CD1c-positive myeloid dendritic cell (primary cell): ENCODE results near the gene SPRR2G.
"Not testable (repeated sequence)": the region's sequence is repeated elsewhere in the genome, so short reads cannot be mapped to it uniquely, and the experiment has no call there.

Experiments used
- DNase-seq: peaks from one replicate; pipeline ENCODE4 v3.0.0-alpha.2; 2016; ENCODE audit errors: extremely low spot score

SPRR2G gene

GRCh38 chr1:153115264-153115663 is 35.4 kb downstream of the SPRR2G start:
- not testable (repeated sequence) for DNase-seq

GRCh38 chr1:153113416-153113815 is 37.3 kb downstream of the SPRR2G start, which contains the start of gene SPRR2F:
Gene SPRR2F (minus strand): TSS chr1:153113516. CDS start chr1:153112733, 783 bp downstream.
- DNase-seq, result no peak

- not testable (repeated sequence) for DNase-seq
These were observed 38.2 kb downstream of the SPRR2G start for GRCh38 chr1:153112454-153112853.

- DNase-seq, result no peak
These were observed 50.4 kb downstream of the SPRR2G start for GRCh38 chr1:153100245-153100644.
